Testis (tissue), 2 donors: ENCODE measurements around the gene LGALS9.

Experiments
- CTCF ChIP-seq, 3 experiments: fragments of 450-650 bp in 2 of 3; fragments of 200-600 bp in 1 of 3; sonication (generic) in 1 of 3; IDR thresholded peaks; one replicate each; pipeline ENCODE4 v1.5.1; 2016 to 2019; ENCODE audit warnings: antibody characterized with exemption in 3 of 3, mild to moderate bottlenecking in 2 of 3, moderate library complexity in 1 of 3
- POLR2A ChIP-seq: fragments of 450-650 bp; IDR thresholded peaks from one replicate; pipeline ENCODE4 v1.6.1; 2017; ENCODE audit warnings: antibody characterized with exemption, mild to moderate bottlenecking, moderate library complexity

DNA sequence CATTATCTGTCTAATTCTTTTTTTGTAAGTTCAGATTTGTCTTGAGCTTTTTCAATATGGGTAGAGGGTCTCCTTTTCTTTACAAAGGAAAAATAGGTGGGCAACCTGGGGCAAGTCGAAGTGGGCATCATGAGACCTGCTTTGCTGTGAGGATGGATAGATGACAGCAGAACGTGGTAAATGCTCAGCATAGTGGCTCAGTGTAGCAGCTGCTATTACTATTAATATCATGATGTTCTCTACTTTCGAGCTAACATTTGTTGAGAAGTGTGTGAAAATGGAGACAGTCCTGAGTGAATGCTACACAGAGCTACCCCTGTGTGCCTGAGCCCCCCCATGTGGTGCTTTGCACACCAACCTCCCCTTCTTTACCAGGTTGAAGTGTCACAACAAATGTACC is 39.0 kb upstream of the LGALS9 start:
- TF ChIP-seq POLR2A (no peak), CTCF (IDR thresholded peaks at IDR 0.05) (no peak)
